Measurements from ENCODE around the gene ATN1.

ATN1 gene

DNA sequence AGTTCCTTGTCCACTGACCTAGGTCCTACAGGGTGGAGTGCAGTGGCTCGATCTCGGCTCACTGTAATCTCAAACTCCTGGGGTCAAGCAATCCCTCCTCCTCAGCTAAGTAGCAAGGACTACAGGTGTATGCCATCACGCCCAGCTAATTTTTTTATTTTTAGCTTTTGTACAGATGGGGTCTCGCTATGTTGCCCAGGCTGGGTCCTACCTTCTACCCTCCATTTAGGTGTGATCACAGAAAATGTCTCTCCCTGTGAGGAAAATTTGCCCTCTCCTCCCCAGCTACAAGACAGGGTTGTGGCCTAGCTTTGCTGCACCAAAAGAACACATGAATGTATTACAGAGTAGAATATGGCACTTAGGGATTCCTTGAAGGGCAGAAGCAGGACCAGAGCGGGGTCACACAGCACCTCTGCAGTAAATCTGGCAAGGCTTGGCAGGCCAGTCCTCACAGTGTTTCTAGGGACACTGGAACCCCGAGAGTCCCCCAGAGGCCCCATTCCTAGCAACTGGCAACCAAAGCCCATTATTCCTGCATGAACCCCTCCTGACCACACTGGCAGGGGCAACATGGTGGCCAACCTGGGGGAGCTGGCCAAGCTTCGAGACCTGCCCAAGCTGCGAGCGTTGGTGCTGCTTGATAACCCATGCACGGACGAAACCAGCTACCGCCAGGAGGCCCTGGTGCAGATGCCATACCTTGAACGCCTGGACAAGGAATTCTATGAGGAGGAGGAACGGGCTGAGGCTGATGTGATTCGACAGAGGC, 15.4 kb upstream of the ATN1 start:
- DNase-seq (ENCODE audit: low read depth in 1 of 2, low spot score in 1 of 2), result no peak
- H3K4me3 ChIP-seq (replicated peaks; ENCODE audit: insufficient read depth, low read length), result no peak overlapping the region
- TF ChIP-seq CTCF (IDR thresholded peaks at IDR 0.05; ENCODE audit: insufficient read depth, low read length), result no peak
- TF ChIP-seq SPI1 (IDR thresholded peaks at IDR 0.05; ENCODE audit: borderline replicate concordance, low read depth), result no peak
- TF ChIP-seq GABPA (IDR thresholded peaks at IDR 0.05; ENCODE audit: low read depth), result no peak
- TF ChIP-seq REST (IDR thresholded peaks at IDR 0.05; ENCODE audit: insufficient replicate concordance, low read depth), result no peak
- TF ChIP-seq POLR2AphosphoS5 (IDR thresholded peaks at IDR 0.05; ENCODE audit: low read depth), result no peak
- H3K27ac ChIP-seq (replicated peaks), result no peak overlapping the region
- H3K27me3 ChIP-seq (ENCODE audit: insufficient read depth, poor library complexity, severe bottlenecking), result peaks cover 20% of the 10 kb centered on the region

DNA sequence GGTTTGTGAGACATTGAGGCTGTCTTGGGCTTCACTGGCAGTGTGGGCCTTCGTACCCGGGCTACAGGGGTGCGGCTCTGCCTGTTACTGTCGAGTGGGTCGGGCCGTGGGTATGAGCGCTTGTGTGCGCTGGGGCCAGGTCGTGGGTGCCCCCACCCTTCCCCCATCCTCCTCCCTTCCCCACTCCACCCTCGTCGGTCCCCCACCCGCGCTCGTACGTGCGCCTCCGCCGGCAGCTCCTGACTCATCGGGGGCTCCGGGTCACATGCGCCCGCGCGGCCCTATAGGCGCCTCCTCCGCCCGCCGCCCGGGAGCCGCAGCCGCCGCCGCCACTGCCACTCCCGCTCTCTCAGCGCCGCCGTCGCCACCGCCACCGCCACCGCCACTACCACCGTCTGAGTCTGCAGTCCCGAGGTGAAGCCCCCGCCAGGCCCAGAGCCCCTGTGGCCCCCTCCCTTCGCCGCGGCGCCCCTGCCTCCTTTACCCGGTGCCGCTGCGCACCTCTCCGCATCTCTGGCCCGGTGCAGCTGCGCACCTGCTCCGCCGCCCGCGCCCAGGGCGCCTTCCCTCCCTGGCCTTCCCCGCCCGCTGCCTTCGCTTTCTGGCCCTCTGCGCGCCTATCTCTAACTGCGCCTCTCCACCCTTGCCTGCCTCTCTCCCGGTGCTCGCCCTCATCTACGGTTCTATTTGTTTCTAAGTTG, 13.4 kb upstream of the ATN1 start, which contains the start of gene ENO2:
Gene ENO2, plus strand, starts transcription at position 335 of the 701 bp plus-strand sequence. CDS start 1,253 bp downstream, outside the sequence.
- no peak within 1 kb of the TSS for H3K27ac ChIP-seq (replicated peaks)
- DNase-seq (ENCODE audit: low read depth in 1 of 2, low spot score in 1 of 2), result peak in 1 of 2 experiments; percentile 36
- H3K27me3 ChIP-seq (ENCODE audit: insufficient read depth, poor library complexity, severe bottlenecking), result peaks cover 20% of the 10 kb centered on the region
- TF ChIP-seq CTCF (IDR thresholded peaks at IDR 0.05; ENCODE audit: insufficient read depth, low read length) (no peak), POLR2AphosphoS5 (IDR thresholded peaks at IDR 0.05; ENCODE audit: low read depth) (no peak), GABPA (IDR thresholded peaks at IDR 0.05; ENCODE audit: low read depth) (no peak), SPI1 (IDR thresholded peaks at IDR 0.05; ENCODE audit: borderline replicate concordance, low read depth) (no peak)
- H3K4me3 ChIP-seq (replicated peaks; ENCODE audit: insufficient read depth, low read length), result peak within 1 kb of the TSS; percentile 50

- DNase-seq (ENCODE audit: low read depth in 1 of 2, low spot score in 1 of 2), result no peak
- TF ChIP-seq POLR2AphosphoS5 (IDR thresholded peaks at IDR 0.05; ENCODE audit: low read depth) (no peak), GABPA (IDR thresholded peaks at IDR 0.05; ENCODE audit: low read depth) (no peak), SPI1 (IDR thresholded peaks at IDR 0.05; ENCODE audit: borderline replicate concordance, low read depth) (no peak), REST (IDR thresholded peaks at IDR 0.05; ENCODE audit: insufficient replicate concordance, low read depth) (no peak)
- H3K27ac ChIP-seq (replicated peaks), result no peak overlapping the region
- peak overlapping the region; percentile 50 for H3K4me3 ChIP-seq (replicated peaks; ENCODE audit: insufficient read depth, low read length)
- H3K27me3 ChIP-seq (ENCODE audit: insufficient read depth, poor library complexity, severe bottlenecking), result peaks cover 20% of the 10 kb centered on the region
Measured at GRCh38 chr12:6914947-6915788, 12.6 kb upstream of the ATN1 start.
